ENCODE results near the gene NIBAN1.

NIBAN1 gene

DNA sequence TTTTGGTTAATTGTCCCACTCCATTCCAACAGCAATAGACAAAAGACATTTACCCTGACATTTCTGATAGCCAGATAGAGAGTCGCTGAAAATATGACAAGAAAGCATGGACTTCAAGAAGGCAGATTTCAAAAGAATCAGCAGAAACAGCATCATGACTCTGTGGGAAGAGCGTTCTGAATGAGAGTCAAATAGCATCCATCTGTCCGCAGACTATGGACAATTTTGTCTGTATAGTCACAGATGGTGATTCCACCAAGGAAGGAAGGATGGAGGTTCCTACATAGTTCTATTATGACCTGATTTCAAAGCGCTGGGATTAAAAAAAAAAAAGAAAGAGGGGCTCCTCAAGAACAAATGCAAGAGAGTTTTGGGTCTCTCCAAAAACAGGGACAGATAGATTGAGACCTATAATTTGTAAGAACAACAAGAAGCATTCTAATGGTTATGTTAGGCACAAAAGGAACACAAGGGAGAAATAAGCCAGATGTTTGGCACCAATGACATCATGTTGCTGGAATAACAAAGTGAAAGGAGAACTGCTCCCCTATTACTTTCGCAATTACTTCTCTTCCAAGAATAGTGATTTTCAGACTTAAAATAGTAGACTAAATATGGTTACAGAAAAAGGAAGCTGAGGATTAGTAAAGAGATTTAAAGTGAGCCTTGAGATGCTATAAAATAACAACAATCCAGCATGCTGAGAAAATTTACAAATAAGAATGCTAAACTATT, 28.5 kb downstream of the NIBAN1 start:
- DNase-seq (ENCODE audit: low read depth) = no peak

DNA sequence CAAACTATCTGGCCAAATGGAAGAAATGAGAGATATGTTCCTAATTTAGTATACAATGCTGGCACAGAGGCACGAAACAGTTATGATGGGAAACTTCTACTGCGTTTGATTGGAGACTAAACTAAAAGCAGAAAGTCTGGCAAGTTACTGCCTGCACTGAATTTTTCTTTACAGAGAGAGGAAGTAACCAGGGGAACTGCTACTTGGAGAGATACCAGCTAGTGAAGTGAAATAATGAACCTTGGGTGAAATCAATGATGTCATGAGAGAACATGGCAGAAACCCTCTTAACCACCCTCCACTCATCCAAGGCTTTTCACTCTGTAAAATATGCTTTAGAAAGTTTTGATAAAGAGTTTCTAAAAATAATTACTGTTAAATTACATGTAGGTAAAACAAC, 29.3 kb downstream of the NIBAN1 start:
- no peak for DNase-seq (ENCODE audit: low read depth)

DNA sequence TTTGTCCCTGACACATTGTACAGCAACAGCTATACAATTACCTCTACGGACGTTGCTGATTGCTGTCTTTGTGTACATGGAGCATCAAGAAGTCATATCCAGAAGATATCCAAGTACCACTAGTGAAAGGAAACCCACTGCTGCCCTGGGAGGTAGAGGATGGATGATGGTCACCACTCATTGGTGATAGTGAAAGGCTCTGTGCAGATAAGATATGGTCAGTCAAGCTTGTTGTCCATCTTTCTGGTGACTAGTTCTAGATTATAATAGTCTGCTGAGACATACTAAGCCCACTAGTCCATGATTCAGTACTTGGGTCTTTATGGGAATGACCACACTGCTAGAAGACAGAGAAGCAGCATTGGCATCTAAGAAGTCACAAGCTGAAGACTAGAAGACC, 30.3 kb downstream of the NIBAN1 start:
- DNase-seq (ENCODE audit: low read depth) = no peak

DNA sequence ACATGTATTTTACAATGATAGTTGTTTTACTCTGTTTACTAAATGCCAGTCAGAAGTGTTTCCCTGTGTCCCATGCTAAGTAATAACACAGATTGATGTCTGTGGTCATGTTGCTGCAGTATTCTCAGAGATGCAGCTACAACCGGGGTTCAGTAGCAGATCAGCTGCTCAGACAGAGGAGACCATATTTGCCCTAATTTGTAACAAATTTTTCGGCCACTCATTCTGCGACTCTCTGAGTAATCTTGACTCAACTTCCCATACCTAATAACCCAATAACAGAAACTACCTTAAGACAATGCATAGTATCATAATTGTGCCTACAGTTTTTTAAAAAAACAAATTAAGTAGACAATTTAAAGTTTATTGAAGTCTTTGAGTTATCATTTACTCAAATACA, 32.6 kb downstream of the NIBAN1 start:
- DNase-seq (ENCODE audit: low read depth) = peak; percentile 1

DNA sequence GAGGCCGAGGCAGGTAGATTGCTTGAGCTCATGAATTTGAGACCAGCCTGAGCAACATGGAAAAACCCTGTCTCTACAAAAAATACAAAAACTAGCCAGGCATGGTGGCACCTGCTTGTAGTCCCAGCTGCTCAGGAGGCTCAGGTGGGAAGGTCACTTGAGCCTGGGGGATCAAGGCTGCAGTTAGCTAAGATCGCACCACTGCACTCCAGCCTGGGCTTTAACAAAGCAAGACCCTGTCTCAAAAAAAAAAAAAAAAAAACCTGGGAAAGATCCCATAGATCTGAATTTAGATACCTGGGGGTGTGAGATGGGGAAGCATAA, 32.9 kb downstream of the NIBAN1 start:
- no peak for DNase-seq (ENCODE audit: low read depth)

DNA sequence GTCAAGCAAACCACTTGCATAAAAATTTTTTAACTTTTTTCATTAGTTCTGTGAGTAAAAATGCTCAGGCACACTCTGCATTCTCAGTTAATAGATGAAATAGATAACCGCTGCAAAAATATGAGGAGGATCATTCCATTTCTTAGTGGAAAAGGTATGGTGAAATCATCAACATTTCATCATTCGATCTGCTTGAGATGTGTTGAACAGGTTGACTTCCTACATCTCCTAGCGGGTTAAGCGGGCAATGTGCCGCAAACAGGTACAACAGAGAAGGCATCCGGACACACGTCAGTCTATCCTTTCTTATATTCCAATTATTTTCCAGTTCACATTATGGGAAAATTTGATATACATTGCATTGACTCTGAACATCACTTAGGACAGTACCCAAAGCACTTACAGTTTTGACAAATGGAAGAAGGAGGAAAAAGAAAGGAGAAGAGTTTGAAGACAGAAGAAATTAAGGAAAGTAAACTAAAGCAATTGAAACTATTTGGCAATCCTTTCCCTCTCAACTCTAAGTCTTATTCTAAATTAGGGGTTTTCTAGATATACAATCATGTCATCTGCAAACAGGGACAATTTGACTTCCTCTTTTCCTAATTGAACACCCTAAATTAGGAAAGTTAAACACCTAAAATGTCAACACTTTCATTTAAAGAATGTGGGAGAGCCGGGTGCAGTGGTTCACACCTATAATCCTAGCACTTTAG, 33.5 kb downstream of the NIBAN1 start:
- no peak for DNase-seq (ENCODE audit: low read depth)

DNA sequence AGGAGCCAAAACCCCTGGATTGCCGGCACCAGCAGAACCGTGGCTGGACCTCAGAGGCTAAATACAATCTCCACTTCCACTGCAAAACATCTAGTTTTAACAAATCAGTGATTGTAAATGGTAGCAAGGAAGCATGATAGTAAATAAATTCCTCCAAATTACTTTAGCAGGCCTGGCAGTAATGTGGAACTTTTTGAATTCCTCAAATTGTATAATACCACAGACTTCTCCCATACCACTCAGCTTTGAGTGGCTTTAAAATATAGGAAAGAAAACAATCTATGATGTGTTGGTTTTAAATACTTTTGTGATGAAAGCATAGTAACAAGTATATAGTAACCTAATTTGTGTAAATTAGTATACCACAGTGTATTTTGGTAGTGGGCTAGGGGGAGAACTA, 34.1 kb downstream of the NIBAN1 start:
- DNase-seq (ENCODE audit: low read depth) = no peak

DNA sequence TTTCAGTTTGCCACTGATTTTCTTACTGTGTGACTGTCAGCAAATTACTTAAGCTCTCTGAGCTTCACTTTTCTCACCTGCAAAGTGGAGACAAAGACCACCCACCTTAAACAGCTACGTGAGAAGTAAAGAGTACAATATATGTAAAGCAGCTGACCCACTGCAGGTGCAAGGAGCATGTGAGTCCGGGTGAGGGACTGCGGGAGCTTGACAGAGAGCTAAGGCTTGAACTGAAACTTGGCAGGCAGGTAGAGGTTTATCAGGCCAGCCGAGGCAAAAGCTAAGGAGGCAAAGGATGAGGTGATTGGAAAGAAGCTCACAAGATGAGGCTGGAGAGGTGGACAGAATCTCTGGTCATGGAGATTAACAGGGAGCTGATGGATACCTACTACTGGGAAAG, 36.6 kb downstream of the NIBAN1 start:
- DNase-seq (ENCODE audit: low read depth) = no peak

DNA sequence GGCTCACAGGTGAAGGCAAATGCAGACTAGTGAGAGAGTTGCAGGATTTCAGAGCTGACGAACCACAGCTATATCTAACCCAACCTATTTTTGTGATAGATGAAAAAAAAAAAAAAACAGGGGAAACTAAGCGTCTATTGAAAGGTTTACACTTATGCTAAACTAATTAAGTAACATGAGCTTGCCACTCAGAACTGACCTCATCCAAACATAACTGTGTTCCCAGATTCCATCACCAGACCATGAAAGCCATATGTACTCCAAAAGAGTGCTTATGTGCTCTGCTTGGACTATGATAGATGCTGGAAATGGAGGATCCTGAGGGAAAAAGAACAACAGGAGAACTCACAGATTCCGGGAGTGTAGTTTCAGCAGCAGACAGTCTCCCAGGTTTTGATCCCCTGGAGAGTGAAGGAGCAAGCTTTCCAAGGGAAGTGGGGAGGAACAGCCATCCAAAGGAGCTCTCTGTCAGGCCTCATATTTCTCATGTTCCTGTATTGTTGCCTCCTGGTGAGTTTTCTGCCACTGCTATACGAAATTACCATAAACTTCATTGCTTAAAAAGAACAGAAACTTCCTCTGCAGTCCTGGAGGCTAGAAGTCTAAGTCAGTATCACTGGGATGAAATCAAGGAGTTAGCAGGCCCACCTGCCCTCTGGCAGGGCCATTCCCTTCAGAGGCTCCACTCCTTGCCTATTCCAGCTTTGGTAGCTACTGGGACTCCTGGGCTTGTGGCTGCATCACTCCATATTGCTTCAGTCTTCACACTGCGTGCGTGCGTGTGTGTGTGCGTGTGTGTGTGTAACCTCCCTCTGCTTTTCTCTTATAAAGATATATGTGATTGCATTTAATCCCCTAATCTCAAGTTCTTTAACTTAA, 38.1 kb downstream of the NIBAN1 start:
- DNase-seq (ENCODE audit: low read depth) = no peak

DNA sequence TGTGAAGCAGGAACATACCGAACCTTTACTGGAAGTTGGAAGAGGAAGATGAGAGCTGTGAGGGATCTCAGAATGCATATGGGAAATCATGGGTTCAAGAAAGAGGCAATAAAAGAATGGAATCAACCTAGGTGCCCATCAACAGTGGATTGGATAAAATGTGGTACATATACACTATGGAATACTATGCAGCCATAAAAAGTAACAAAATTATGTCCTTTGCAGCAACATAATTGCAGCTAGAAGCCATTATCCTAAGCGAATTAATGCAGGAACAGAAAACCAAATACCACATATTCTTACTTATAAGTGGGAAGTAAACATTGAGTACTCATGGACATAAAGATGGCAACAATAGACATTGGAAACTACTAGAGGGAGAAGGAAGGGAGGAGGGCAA, 40.4 kb downstream of the NIBAN1 start:
- DNase-seq (ENCODE audit: low read depth) = no peak

DNA sequence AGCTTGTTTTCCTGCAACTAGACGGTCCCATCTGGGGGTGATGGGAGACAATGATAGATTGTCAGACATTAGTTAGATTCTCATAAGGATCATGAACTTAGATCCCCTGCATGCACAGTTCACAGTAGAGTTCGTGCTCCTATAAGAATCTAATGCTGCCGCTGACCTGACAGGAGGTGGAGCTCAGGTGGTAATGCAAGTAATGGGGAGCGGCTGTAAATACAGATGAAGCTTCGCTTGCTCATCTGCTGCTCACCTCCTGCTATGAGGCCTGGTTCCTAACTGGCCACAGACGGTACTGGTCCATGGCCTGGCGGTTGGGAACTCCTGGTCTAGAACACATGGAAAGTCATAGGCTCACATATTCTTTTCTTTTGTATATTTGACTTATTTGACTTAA, 42.0 kb downstream of the NIBAN1 start:
- no peak for DNase-seq (ENCODE audit: low read depth)

DNA sequence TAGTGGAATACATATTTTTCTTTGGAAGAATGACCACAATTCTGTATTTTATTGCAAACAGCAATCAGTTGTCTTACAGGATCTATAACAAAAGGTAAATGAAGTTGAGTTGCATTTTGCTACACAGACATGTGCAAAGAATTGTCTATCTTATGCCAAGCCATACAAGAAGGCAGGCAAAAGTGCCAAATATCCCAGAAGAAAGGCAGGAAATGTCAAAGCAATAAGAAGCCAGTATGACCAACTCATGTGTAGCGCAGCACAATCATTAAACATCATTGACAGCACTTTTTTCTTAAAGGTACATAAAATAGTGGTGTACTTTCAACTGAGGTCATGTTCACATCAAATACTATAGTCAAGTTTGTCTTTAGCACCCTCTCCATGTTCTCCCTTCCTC, 42.7 kb downstream of the NIBAN1 start:
- DNase-seq (ENCODE audit: low read depth) = no peak

DNA sequence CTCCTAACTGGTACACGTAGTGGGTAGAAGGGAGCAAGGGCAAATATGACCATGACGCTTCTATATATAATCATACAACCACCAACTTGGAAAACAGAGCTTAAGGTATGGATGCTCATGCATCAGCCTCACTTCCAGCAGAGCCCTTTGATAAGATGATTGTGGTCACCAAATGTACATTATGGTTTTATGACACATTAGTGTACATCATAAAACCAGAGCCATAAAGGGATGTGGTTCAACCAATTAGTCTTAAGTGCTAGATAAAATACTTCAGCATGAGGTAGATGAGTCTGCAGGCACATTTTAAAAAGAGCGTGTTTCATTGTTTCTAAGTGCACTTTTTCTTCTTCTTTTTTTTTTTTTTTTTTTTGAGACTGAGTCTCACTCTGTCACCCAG, 43.7 kb downstream of the NIBAN1 start:
- no peak for DNase-seq (ENCODE audit: low read depth)

DNA sequence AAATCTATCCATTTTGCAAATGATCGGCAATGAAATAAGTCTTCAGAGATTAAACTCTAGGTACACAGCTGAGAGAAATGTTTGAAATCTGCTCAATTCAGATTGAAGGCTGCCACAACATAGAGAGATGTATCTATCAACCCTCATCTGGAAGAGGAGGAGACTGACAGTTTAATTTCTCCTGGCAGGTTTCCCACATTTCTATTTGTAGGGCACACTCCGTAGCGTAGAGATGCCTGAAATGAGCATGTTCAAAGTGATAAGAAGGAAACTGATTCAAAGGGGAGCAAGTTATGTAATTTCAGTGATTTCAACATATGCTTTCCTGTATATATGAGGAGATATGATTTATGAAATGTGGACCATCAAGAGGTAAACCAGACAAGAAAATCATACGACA, 44.1 kb downstream of the NIBAN1 start:
- no peak for DNase-seq (ENCODE audit: low read depth)

DNA sequence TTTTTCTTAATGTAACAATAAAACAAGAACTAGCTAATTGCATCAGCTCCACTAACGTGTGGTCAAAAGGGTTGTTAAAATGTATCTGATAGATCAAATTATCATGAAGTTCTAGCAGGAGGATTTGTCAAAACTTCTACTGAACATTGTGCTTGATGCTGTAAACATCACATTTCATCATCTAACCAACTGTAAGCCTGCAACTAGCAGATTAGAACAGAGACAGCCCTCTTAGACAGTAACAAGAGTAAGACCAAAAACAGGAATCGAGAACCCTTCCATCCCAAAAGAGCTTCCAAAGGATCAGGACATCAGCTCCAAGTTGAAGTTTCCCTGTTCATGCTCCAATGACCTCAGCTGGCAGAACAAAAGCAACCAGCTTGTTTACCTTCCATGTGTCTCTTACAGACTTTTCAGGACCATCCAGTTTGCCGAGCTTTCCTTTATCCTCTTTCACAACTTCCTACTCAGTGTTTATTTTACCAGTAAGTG, 44.6 kb downstream of the NIBAN1 start:
- no peak for DNase-seq (ENCODE audit: low read depth)

DNA sequence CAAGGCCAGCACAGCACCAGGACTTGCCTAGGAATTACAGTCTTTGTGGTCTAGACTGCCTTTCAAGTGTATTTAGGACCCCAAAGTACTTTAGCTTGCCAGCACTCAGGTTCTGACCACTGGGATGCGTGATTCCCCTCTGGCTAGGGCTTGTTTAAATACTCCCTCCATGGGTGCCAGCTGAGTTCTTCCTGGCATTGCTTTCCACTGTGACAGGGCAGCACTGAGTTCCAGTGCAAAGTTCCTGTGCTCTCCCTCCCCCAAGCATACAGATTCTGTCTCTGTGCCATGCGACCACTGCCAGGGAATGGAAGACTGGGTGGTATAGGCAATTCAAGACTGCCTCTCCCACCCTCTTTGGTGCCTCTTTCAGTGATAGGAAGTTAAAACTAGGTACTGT, 45.9 kb downstream of the NIBAN1 start:
- no peak for DNase-seq (ENCODE audit: low read depth)

All from activated T-cell treated with anti-CD3 and anti-CD28 coated beads for 24 hours (primary cell).